HepG2 (cell line): ENCODE measurements around the gene DCAKD. TPM values are rescaled to one million over a fixed set of nuclear protein-coding genes. Genes with fewer than 3 reads are reported as not detected.

Experiments
- CREBL2 ChIP-seq: sonication (generic); formaldehyde crosslinking; IDR thresholded peaks from 2 replicates; pipeline ENCODE4 v1.8.1; 2023; ENCODE audit warnings: missing genetic modification reagents, mild to moderate bottlenecking, borderline replicate concordance
- CREM ChIP-seq, 2 experiments: sonication (generic) in 1 of 2; formaldehyde crosslinking in 1 of 2; IDR thresholded peaks; 2 replicates each; pipeline versions ENCODE4 v1.4.0 to v1.6.1; 2016 to 2020; ENCODE audit warnings: antibody characterized with exemption in 1 of 2, mild to moderate bottlenecking in 1 of 2, missing genetic modification reagents in 1 of 2
- DMTF1 ChIP-seq: sonication (generic); formaldehyde crosslinking; IDR thresholded peaks from 2 replicates; pipeline ENCODE4 v1.4.0; 2020; ENCODE audit warnings: mild to moderate bottlenecking, missing genetic modification reagents
- DNMT1 ChIP-seq: sonication (generic); formaldehyde crosslinking; IDR thresholded peaks from 2 replicates; pipeline ENCODE4 v1.5.1; 2020; ENCODE audit warnings: mild to moderate bottlenecking, missing genetic modification reagents
- E2F1 ChIP-seq: sonication (generic); formaldehyde crosslinking; IDR thresholded peaks from 2 replicates; pipeline ENCODE4 v1.5.0; 2020; ENCODE audit warnings: missing genetic modification reagents
- ELK4 ChIP-seq: sonication (generic); formaldehyde crosslinking; IDR thresholded peaks from 2 replicates; pipeline ENCODE4 v1.9.0; 2021; ENCODE audit warnings: missing genetic modification reagents, borderline replicate concordance
- ESRRA ChIP-seq: sonication (generic); formaldehyde crosslinking; IDR thresholded peaks from 2 replicates; pipeline ENCODE4 v1.5.1; 2020; ENCODE audit warnings: mild to moderate bottlenecking, low read depth, missing genetic modification reagents
- GLI4 ChIP-seq: sonication (generic); formaldehyde crosslinking; IDR thresholded peaks from 2 replicates; pipeline ENCODE4 v1.5.1; 2020; ENCODE audit warnings: missing genetic modification reagents, mild to moderate bottlenecking, moderate library complexity, borderline replicate concordance
- HDAC6 ChIP-seq: fragments of 200-600 bp; sonication (generic); IDR thresholded peaks from 2 replicates; pipeline ENCODE4 v1.7.0; 2017; ENCODE audit warnings: mild to moderate bottlenecking, antibody characterized with exemption, low read length, low read depth
- IRX3 ChIP-seq: sonication (generic); formaldehyde crosslinking; IDR thresholded peaks from 2 replicates; pipeline ENCODE4 v1.8.1; 2023; ENCODE audit warnings: mild to moderate bottlenecking, low read depth, missing genetic modification reagents, borderline replicate concordance
- ISX ChIP-seq: sonication (generic); formaldehyde crosslinking; conservative IDR thresholded peaks from 2 replicates; pipeline ENCODE4 v1.5.0; 2020; ENCODE audit warnings: missing genetic modification reagents
- NCOA2 ChIP-seq: sonication (generic); formaldehyde crosslinking; IDR thresholded peaks from 2 replicates; pipeline ENCODE4 v1.8.0; 2022; ENCODE audit warnings: inconsistent platforms
- PBX3 ChIP-seq: sonication (generic); formaldehyde crosslinking; IDR thresholded peaks from 2 replicates; pipeline ENCODE4 v1.8.1; 2023; ENCODE audit warnings: missing genetic modification reagents, inconsistent platforms, borderline replicate concordance
- RAD51 ChIP-seq: fragments of 450-650 bp; IDR thresholded peaks from 2 replicates; pipeline ENCODE4 v1.6.1; 2016; ENCODE audit warnings: borderline replicate concordance
- SALL1 ChIP-seq: sonication (generic); formaldehyde crosslinking; IDR thresholded peaks from 2 replicates; pipeline ENCODE4 v1.8.0; 2022; ENCODE audit warnings: mild to moderate bottlenecking, missing genetic modification reagents
- ZFP1 ChIP-seq: IDR thresholded peaks from 2 replicates; pipeline ENCODE4 v1.6.1; 2016
- ZFY ChIP-seq: sonication (generic); formaldehyde crosslinking; IDR thresholded peaks from 2 replicates; pipeline ENCODE4 v1.4.0; 2020; ENCODE audit warnings: missing genetic modification reagents
- ZNF18 ChIP-seq: sonication (generic); formaldehyde crosslinking; IDR thresholded peaks from 2 replicates; pipeline ENCODE4 v1.8.0; 2022; ENCODE audit warnings: mild to moderate bottlenecking, missing genetic modification reagents; ENCODE audit not compliant: insufficient replicate concordance
- ZNF317 ChIP-seq: sonication (generic); formaldehyde crosslinking; IDR thresholded peaks from 2 replicates; pipeline ENCODE4 v1.5.0; 2020; ENCODE audit warnings: mild to moderate bottlenecking, missing genetic modification reagents
- ZNF367 ChIP-seq: sonication (generic); formaldehyde crosslinking; IDR thresholded peaks from 2 replicates; pipeline ENCODE4 v1.4.0; 2020; ENCODE audit warnings: missing genetic modification reagents, borderline replicate concordance
- ZNF563 ChIP-seq: sonication (generic); formaldehyde crosslinking; IDR thresholded peaks from 2 replicates; pipeline ENCODE4 v1.8.0; 2022; ENCODE audit warnings: mild to moderate bottlenecking, moderate library complexity, missing genetic modification reagents
- ZNF878 ChIP-seq: sonication (generic); formaldehyde crosslinking; IDR thresholded peaks from 2 replicates; pipeline ENCODE4 v1.8.1; 2023; ENCODE audit warnings: mild to moderate bottlenecking, missing genetic modification reagents, moderate library complexity
- ZSCAN9 ChIP-seq: IDR thresholded peaks from 2 replicates; pipeline ENCODE4 v1.6.1; 2016; ENCODE audit warnings: borderline replicate concordance
- polyA plus RNA-seq, 8 experiments: library from polyadenylated mRNA; depleted of rRNA in 3 of 8; stranded (reverse) in 7 of 8; unstranded in 1 of 8; fragments of >200 nt; fragmentation: Illumina TruSeq in 4 of 8; extraction: Trizol in 4 of 8; gene quantifications; 2 replicates each; pipeline versions ENCODE4 v1.2.1 to v1.2.3, GENCODE V29; 2011 to 2016; ENCODE audit warnings: low read depth in 4 of 8, missing spikeins in 1 of 8, mixed read lengths in 1 of 8; ENCODE audit not compliant: insufficient read depth in 1 of 8
- total RNA-seq, 5 experiments: library from RNA; depleted of rRNA; stranded (reverse); fragments of >200 nt; fragmentation: Illumina TruSeq; extraction: Trizol; gene quantifications; 2 replicates each; pipeline ENCODE4 v1.2.3, GENCODE V29; 2016; ENCODE audit warnings: low read depth in 1 of 5

The DCAKD gene
- total and polyA plus RNA-seq, 2 of the 13 experiments (the other 11 are each of a cell fraction or from before 2014, with no cell fraction given): 25.9 to 29.2 TPM

GRCh38 chr17:45060382-45060796, 9.0 kb upstream of the DCAKD start (continued):
- TF ChIP-seq ZNF878: no peak
- peak; percentile 3; the same call in 1 of the 2 replicates for TF ChIP-seq ZNF563 (CRISPR knock-in tag)
- 0 out of 2 replicates have a peak, but pooled peaks have one; percentile 89 for TF ChIP-seq ISX (CRISPR knock-in tag)
- TF ChIP-seq E2F1: no peak
- TF ChIP-seq RAD51: no peak
- TF ChIP-seq GLI4 (CRISPR knock-in tag): no peak; the same call in 1 of the 2 replicates
- no peak for TF ChIP-seq DNMT1
- no peak for TF ChIP-seq ZSCAN9 (CRISPR knock-in tag)
- no peak for TF ChIP-seq HDAC6
- TF ChIP-seq CREM (IDR thresholded peaks at IDR 0.05): no peak
- TF ChIP-seq CREM (CRISPR knock-in tag; IDR thresholded peaks at IDR 0.05): no peak
- no peak for TF ChIP-seq SALL1
- TF ChIP-seq ZFP1: no peak
- no peak for TF ChIP-seq NCOA2 (CRISPR knock-in tag)
- no peak for TF ChIP-seq PBX3
- TF ChIP-seq CREBL2 (CRISPR knock-in tag): no peak
- TF ChIP-seq ELK4 (CRISPR knock-in tag): no peak
- no peak for TF ChIP-seq ZNF18 (CRISPR knock-in tag)
- TF ChIP-seq ZFY (CRISPR knock-in tag): no peak
- TF ChIP-seq DMTF1 (CRISPR knock-in tag): no peak
- 0 out of 2 replicates have a peak, but pooled peaks have one; percentile 54 for TF ChIP-seq ZNF317 (CRISPR knock-in tag)
- TF ChIP-seq IRX3 (CRISPR knock-in tag): no peak
- no peak for TF ChIP-seq ZNF367 (CRISPR knock-in tag)
- no peak for TF ChIP-seq ESRRA (CRISPR knock-in tag)
